ENCODE results near the gene TSACC. TPM values are rescaled to one million over a fixed set of nuclear protein-coding genes. Genes with fewer than 3 reads are reported as not detected.

Gene TSACC
- total RNA-seq, 2 experiments from 2014 or later = 0.57 TPM; not detected in 1

DNA sequence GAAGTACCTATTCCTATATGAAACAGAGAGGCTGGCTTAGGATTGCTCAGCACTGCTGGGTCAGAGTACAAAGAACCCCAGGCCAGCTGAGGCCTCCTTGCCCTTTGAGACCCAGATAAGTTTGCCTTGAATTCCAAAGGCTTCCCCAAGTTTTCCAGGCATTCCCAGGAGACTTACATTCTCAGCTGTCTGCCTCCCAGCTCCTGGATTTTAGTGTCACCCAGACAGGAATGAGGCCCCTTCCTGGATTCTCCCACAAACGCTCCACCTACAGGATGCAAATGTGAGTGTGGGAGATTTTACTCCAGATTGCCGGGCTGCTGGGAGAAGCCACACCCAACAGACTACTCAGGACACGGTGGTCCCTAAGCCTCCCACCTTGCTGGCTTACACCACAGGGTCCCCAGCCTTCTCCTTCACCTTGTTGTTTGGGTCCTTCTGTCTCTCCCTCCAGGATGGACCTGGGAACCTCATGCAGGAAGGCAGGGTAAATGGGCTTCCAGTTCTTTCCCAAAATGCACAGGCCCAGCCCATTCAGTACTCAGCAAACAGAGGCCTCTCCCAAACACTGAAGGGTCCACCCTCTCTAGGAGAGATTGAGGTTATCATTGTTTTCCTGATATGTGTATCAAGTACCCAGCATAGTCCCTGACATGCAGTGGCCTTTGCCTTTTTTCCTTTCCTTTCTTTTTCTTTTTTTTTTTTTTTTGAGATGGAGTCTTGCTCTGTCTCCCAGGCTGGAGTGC, 41.3 kb downstream of the TSACC start:
- Mint-ChIP-seq H3K27ac (no peak overlapping the region), H3K27me3 (ENCODE audit: low read depth) (no peaks in the 10 kb centered on the region), H3K4me1 (ENCODE audit: low read depth) (no peaks in the 10 kb centered on the region), H3K4me3 (no peak overlapping the region), H3K36me3 (ENCODE audit: low read depth) (no peaks in the 10 kb centered on the region), H3K9me3 (no peaks in the 10 kb centered on the region)
- intact Hi-C loops (cut with micrococcal nuclease) = no loop called here
- CTCF ChIA-PET = interaction anchor here (0.6 to 2.3 kb wide), 4 partner anchors 18 to 230 kb away, joined by 3 to 10 read pairs (median 4); no protein-coding TSS in a partner anchor
- DNase-seq = no peak

DNA sequence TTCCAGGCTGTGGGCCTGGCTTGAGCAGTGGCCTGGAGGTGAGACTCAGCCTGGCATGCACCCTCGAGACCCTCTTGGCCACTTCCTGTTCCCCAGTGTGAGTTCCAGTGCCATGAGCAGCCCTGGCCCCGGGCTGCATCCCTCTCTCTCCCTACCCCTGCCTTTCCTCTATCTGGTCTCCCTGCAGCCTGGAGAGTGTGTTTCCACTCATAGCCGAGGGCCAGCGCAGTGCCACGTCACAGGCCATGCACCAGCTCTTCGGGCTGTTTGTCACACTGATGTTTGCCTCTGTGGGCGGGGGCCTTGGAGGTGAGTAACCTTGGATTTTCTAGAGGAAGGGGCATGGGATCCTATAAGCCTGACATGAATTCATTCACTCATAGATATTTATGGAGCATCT, 44.2 kb downstream of the TSACC start:
- intact Hi-C loops (cut with micrococcal nuclease) = no loop called here
- no peak for DNase-seq
- H3K9me3 Mint-ChIP-seq = no peaks in the 10 kb centered on the region
- peaks cover 17% of the 10 kb centered on the region for H3K27me3 Mint-ChIP-seq (ENCODE audit: low read depth)
- no peak overlapping the region for H3K4me3 Mint-ChIP-seq
- H3K4me1 Mint-ChIP-seq (ENCODE audit: low read depth) = peaks cover 4% of the 10 kb centered on the region
- no peaks in the 10 kb centered on the region for H3K36me3 Mint-ChIP-seq (ENCODE audit: low read depth)
- CTCF ChIA-PET = interaction anchor here (0.6 to 7.4 kb wide), 7 partner anchors 10 to 241 kb away, joined by 3 to 348 read pairs (median 38); no protein-coding TSS in a partner anchor
- H3K27ac Mint-ChIP-seq = no peak overlapping the region

DNA sequence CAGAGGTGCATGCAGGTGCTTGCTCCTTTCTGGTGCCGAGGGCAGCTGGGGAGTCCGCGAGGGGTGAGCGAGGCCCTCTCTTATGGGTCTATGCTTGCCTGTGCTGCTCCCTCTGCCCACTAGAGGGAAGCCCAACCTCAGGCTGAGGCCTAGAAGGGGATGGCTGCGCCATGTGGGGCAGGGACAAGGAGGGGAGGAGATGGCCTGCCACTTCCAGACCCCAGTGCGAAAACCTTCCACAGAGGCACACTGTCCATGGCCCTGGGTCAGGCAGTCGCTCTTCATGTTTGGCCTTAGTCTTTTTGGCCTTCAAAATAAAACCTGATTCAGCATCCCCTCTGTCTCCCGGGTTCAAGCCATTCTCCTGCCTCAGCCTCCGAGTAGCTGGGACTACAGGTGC, 44.7 kb downstream of the TSACC start:
- Mint-ChIP-seq H3K4me3 (no peak overlapping the region), H3K36me3 (ENCODE audit: low read depth) (no peaks in the 10 kb centered on the region), H3K27me3 (ENCODE audit: low read depth) (peaks cover 21% of the 10 kb centered on the region), H3K27ac (no peak overlapping the region), H3K9me3 (no peaks in the 10 kb centered on the region), H3K4me1 (ENCODE audit: low read depth) (peaks cover 4% of the 10 kb centered on the region)
- CTCF ChIA-PET = interaction anchor here (0.6 to 7.4 kb wide), 10 partner anchors 10 to 549 kb away, joined by 3 to 348 read pairs (median 12); no protein-coding TSS in a partner anchor
- intact Hi-C loops (cut with micrococcal nuclease) = no loop called here
- DNase-seq = peak; percentile 75

DNA sequence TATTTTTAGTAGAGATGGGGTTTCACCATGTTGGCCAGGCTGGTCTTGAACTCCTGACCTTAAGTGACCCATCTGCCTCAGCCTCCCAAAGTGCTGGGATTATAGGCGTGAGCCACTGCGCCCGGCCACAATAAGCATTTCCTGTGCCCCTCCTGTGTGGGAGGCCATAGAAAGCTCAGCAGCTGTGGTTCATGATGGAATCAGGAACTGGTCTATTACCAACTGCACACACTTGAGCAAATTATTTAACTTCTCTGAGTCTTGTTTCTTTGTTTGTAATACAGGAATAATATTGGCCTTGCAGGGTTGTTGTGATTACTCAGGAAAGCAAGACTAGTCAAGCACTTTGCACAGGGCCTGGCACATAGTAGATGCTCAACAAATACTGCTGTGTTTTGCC, 45.7 kb downstream of the TSACC start:
- CTCF ChIA-PET = interaction anchor here (0.9 to 7.4 kb wide), 9 partner anchors 12 to 224 kb away, joined by 3 to 348 read pairs (median 18); no protein-coding TSS in a partner anchor
- peaks cover 29% of the 10 kb centered on the region for H3K27me3 Mint-ChIP-seq (ENCODE audit: low read depth)
- peaks cover 4% of the 10 kb centered on the region for H3K4me1 Mint-ChIP-seq (ENCODE audit: low read depth)
- H3K4me3 Mint-ChIP-seq = no peak overlapping the region
- no peak overlapping the region for H3K27ac Mint-ChIP-seq
- no peaks in the 10 kb centered on the region for H3K36me3 Mint-ChIP-seq (ENCODE audit: low read depth)
- intact Hi-C loops (cut with micrococcal nuclease) = loop anchor here (2.0 kb wide), 1 partner anchor 35 kb away; no protein-coding TSS in a partner anchor
- H3K9me3 Mint-ChIP-seq = no peaks in the 10 kb centered on the region
- DNase-seq = no peak

DNA sequence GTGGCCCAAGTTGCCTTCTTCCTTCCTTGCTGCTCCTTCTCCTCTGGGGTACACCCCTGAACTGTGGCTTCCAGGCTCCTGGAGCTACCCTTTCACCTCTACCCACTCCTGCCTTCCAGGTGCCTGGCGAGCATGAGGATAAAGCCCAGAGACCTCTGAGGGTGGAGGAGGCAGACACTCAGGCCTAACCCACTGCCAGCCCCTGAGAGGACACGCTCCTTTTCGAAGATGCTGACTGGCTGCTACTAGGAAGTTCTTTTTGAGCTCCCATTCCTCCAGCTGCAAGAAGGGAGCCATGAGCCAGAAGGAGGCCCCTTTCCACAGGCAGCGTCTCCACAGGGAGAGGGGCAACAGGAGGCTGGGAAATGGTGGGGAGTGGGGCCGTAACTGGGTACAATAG, 46.3 kb downstream of the TSACC start:
- no peak overlapping the region for H3K4me3 Mint-ChIP-seq

DNA sequence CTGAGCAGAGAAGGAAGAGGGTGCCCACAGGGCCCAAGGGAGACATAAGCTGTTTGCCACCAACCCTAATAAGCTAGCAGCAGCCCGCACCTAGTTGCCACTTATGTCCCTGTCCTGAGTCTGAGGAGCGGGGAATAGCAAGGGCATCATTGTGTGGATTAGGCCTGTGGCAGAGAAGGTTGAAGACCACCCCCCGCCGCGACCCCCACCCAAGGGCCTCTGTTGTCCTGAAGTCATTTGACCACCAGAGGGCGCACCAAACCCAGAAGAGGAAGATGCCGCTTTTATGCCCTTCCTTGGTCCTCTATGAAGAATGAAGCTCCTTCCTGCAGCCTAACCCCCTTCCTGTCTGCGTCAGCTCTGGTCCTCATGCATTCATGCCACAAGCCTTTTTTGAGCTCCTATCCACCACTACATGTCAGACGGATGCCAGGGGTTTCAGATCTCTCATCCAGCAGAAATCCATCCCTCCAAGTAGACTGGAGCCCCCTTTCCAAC, 47.3 kb downstream of the TSACC start:
- CTCF ChIA-PET = interaction anchor here (0.6 to 7.4 kb wide), 57 partner anchors 10 to 323 kb away, joined by 3 to 348 read pairs (median 5); partner anchors contain the start of genes TMEM79 and TTC24
- Mint-ChIP-seq H3K36me3 (ENCODE audit: low read depth) (no peaks in the 10 kb centered on the region), H3K27me3 (ENCODE audit: low read depth) (peaks cover 40% of the 10 kb centered on the region), H3K4me3 (no peak overlapping the region), H3K4me1 (ENCODE audit: low read depth) (peaks cover 4% of the 10 kb centered on the region), H3K9me3 (no peaks in the 10 kb centered on the region), H3K27ac (no peak overlapping the region)
- intact Hi-C loops (cut with micrococcal nuclease) = loop anchor here (1.0 to 2.0 kb wide), 3 partner anchors 33 to 223 kb away; no protein-coding TSS in a partner anchor
- DNase-seq = peak; percentile 87

More for the DNA sequence above, 46.3 kb downstream of the TSACC start:
- Mint-ChIP-seq H3K4me1 (ENCODE audit: low read depth) (peaks cover 4% of the 10 kb centered on the region), H3K27ac (no peak overlapping the region), H3K9me3 (no peaks in the 10 kb centered on the region), H3K27me3 (ENCODE audit: low read depth) (peaks cover 33% of the 10 kb centered on the region), H3K36me3 (ENCODE audit: low read depth) (no peaks in the 10 kb centered on the region)
- DNase-seq = no peak
- intact Hi-C loops (cut with micrococcal nuclease) = loop anchor here (1.0 to 2.0 kb wide), 3 partner anchors 34 to 224 kb away; no protein-coding TSS in a partner anchor
- CTCF ChIA-PET = interaction anchor here (0.5 to 7.4 kb wide), 17 partner anchors 9 to 446 kb away, joined by 3 to 348 read pairs (median 12); no protein-coding TSS in a partner anchor

DNA sequence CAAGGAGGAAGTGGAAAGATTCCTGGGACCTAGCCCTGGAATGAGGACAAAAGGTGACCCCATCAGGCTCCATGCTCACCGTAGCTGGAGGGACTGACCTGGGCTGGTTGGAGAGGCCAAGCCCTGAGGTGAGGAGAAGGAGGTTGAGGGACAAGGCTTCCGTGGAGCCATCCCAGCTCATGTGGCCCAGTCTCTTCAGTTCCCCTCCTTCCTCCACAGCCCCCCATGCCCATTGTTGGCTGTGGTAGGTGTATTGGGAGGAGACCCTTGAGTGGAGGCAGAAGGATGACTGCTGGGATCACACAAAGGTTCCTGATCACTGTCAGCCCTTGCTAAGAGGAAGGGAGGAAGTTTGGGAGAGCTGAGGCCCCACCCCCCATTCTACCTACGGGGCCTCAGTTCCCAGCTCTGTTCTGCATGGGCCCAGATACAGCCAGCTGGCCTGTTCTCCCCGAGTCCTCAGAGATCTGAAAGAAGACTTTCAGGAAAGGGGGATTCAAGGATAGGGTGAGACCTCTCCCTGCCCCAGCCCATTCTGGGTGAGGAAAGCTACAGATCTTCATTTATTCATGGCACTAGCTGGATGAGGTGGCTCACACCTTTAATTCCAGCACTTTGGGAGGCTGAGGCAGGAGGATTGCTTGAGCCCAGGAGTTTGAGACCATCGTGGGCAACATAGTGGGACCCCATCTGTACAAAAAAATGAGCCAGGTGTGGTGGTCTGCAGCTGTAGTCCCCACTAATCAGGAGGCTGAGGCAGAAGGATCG, 48.0 kb downstream of the TSACC start:
- Mint-ChIP-seq H3K9me3 (no peaks in the 10 kb centered on the region), H3K4me1 (ENCODE audit: low read depth) (peaks cover 4% of the 10 kb centered on the region), H3K4me3 (no peak overlapping the region), H3K27ac (no peak overlapping the region), H3K36me3 (ENCODE audit: low read depth) (no peaks in the 10 kb centered on the region), H3K27me3 (ENCODE audit: low read depth) (peaks cover 41% of the 10 kb centered on the region)
- intact Hi-C loops (cut with micrococcal nuclease) = no loop called here
- no peak for DNase-seq
- CTCF ChIA-PET = interaction anchor here (0.6 to 7.4 kb wide), 61 partner anchors 10 to 324 kb away, joined by 3 to 348 read pairs (median 5); partner anchors contain the start of genes TMEM79 and TTC24

DNA sequence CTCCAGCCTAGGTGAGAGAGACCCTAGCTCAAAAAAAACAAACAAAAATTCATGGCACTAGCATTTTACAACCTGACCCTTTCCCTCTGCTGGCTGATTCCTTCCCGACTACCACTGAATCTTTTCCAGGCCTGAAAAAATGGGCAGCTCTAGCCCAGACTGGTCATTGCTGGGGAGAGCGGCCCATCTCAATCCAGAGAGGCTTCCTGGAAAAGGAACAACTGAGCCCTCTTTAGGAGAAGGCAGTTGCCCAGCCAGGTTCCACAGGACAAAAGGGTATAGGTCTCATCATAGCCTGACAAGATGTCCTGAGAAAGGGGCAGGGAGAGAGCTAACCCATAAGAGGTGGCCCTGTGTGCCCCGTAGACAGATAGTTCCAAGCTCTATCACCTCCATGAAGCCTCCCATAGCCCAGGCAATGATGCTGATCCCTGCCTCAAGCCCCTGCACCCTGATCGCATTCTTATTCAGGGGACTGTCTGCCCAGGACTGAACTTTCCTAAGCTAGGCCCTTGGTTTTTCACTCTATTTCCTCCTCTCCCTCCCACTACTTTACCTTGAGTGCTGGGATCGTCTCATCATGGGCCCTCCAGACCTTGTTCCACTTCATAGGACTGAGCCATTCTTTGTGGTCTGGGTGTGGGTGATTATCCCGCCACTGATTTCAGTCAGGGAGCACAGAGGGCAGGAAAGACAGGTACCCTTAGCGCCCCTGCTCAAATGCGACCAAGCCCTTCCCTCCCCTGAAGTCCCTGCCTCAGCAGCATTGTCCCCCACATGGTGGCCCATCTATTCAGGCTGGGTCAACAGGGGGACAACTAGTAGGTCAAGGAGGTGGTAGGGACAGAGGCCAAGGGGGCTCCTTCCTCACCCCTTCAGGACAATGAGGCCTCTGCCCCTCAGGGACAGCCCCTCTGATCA, 48.9 kb downstream of the TSACC start:
- H3K27me3 Mint-ChIP-seq (ENCODE audit: low read depth) = peaks cover 41% of the 10 kb centered on the region
- H3K36me3 Mint-ChIP-seq (ENCODE audit: low read depth) = no peaks in the 10 kb centered on the region
- peaks cover 4% of the 10 kb centered on the region for H3K4me1 Mint-ChIP-seq (ENCODE audit: low read depth)
- intact Hi-C loops (cut with micrococcal nuclease) = no loop called here
- DNase-seq = no peak
- H3K4me3 Mint-ChIP-seq = no peak overlapping the region
- CTCF ChIA-PET = interaction anchor here (0.6 to 7.4 kb wide), 19 partner anchors 9 to 239 kb away, joined by 3 to 348 read pairs (median 5); partner anchors contain the start of genes SMG5 and TTC24
- H3K27ac Mint-ChIP-seq = no peak overlapping the region
- no peaks in the 10 kb centered on the region for H3K9me3 Mint-ChIP-seq

DNA sequence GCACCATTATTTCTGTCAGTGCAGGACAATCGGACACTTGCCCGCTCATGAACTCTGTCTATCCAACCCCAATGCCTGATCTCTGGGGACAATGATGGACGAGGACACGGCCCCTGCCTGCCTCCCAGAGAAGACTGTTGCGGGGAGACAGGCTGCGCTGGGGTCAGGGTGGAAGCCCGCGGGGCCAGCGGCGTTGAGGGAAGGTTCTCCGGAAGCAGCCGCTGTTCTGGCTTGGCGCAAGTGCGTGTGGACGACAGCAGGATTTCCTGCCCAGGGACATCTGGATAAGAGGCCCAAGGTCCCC, 49.5 kb downstream of the TSACC start:
- intact Hi-C loops (cut with micrococcal nuclease) = no loop called here
- CTCF ChIA-PET = interaction anchor here (2.7 to 7.4 kb wide), 3 partner anchors 42 to 60 kb away, joined by 20 to 348 read pairs (median 111); no protein-coding TSS in a partner anchor
- Mint-ChIP-seq H3K36me3 (ENCODE audit: low read depth) (no peaks in the 10 kb centered on the region), H3K9me3 (no peaks in the 10 kb centered on the region), H3K4me1 (ENCODE audit: low read depth) (peaks cover 4% of the 10 kb centered on the region), H3K27me3 (ENCODE audit: low read depth) (peaks cover 41% of the 10 kb centered on the region), H3K4me3 (no peak overlapping the region), H3K27ac (no peak overlapping the region)
- DNase-seq = no peak

DNA sequence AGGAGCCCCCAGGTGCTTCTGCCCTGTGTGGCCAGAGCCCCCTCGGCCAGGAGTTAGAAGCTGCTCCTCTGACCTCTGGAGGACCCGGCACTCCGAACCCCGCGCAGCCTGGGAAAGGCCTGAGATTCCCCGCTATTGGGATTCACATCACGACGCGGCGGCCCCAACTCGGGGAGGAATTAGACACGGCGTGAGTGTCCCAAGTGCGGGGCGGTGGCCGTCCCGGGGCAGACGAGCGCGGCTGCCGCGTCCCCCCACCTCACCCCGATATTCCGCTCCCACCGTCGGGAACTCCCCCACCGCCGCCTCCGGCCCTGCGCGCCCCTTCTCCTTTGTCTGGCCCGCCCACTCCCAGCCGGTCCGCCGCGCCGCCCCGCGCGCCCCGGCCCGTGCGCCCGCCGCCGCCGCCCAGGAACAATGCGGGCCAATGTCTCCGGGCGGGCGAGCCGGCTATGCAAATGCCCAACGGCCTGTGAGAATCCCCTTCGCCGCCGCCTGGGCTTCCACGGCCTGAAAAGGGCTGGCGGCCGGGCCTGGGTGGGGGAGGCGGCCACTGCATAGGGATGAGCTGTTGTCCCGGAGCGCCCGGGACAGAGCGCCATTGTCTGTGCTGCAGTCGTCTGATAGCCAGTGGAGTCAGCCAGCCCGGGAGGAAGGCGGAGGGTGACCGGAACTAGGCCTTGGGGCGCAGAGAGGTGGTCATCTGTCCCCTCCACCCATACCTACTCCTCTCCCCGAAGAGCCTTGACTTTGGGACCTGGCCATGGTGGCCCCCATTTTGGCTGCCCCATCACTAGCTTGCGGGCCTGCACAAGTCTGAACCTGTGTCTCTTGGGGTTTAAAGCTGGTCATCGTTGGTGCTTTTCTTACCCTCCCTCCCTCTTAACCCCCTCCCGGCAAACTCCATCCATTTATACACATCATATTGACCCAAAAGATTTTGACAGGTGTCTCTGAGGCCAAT, 50.1 kb downstream of the TSACC start:
- intact Hi-C loops (cut with micrococcal nuclease) = no loop called here
- Mint-ChIP-seq H3K4me1 (ENCODE audit: low read depth) (peaks cover 4% of the 10 kb centered on the region), H3K4me3 (no peak overlapping the region), H3K27me3 (ENCODE audit: low read depth) (peaks cover 41% of the 10 kb centered on the region), H3K27ac (no peak overlapping the region), H3K9me3 (no peaks in the 10 kb centered on the region), H3K36me3 (ENCODE audit: low read depth) (no peaks in the 10 kb centered on the region)
- DNase-seq = no peak
- CTCF ChIA-PET = interaction anchor here (0.7 to 2.7 kb wide), 3 partner anchors 54 to 199 kb away, joined by 3 to 20 read pairs (median 3); no protein-coding TSS in a partner anchor
